ENCODE data around the gene TTLL8.
A peak's percentile ranks its signal among the peaks of the same experiment; 100 is the strongest.

Gene TTLL8

GRCh38 chr22:50040717-50041116 lies 17.4 kb downstream of the TTLL8 start:
- no peak for DNase-seq (ENCODE audit: low read depth)

GRCh38 chr22:50039669-50040443 lies 18.2 kb downstream of the TTLL8 start:
- no peak for DNase-seq (ENCODE audit: low read depth)

GRCh38 chr22:50035976-50036724 lies 21.9 kb downstream of the TTLL8 start:
- no peak for DNase-seq (ENCODE audit: low read depth)

- DNase-seq (ENCODE audit: low read depth), result no peak
Observed at GRCh38 chr22:50035131-50035881, 22.8 kb downstream of the TTLL8 start.

- DNase-seq (ENCODE audit: low read depth), result peak; percentile 7
Observed at GRCh38 chr22:50034126-50035081, 23.7 kb downstream of the TTLL8 start.

- no peak for DNase-seq (ENCODE audit: low read depth)
Observed at GRCh38 chr22:50032941-50033601, 25.0 kb downstream of the TTLL8 start.

GRCh38 chr22:50032109-50032871 lies 25.8 kb downstream of the TTLL8 start:
- no peak for DNase-seq (ENCODE audit: low read depth)

GRCh38 chr22:50031189-50032091 lies 26.7 kb downstream of the TTLL8 start:
- no peak for DNase-seq (ENCODE audit: low read depth)

GRCh38 chr22:50030297-50031188 lies 27.6 kb downstream of the TTLL8 start:
- peak; percentile 69 for DNase-seq (ENCODE audit: low read depth)

- peak; percentile 10 for DNase-seq (ENCODE audit: low read depth)
Observed at GRCh38 chr22:50027639-50028537, 30.2 kb downstream of the TTLL8 start.

GRCh38 chr22:50025993-50026392 lies 32.1 kb downstream of the TTLL8 start:
- no peak for DNase-seq (ENCODE audit: low read depth)

- no peak for DNase-seq (ENCODE audit: low read depth)
Observed at GRCh38 chr22:50022171-50022819, 35.8 kb downstream of the TTLL8 start.

GRCh38 chr22:50020606-50021005 lies 37.5 kb downstream of the TTLL8 start:
- no peak for DNase-seq (ENCODE audit: low read depth)

- no peak for DNase-seq (ENCODE audit: low read depth)
Observed at GRCh38 chr22:50019316-50019715, 38.8 kb downstream of the TTLL8 start.

GRCh38 chr22:50018608-50019285 lies 39.4 kb downstream of the TTLL8 start:
- DNase-seq (ENCODE audit: low read depth), result no peak

GRCh38 chr22:50017701-50018224 lies 40.3 kb downstream of the TTLL8 start:
- DNase-seq (ENCODE audit: low read depth), result no peak

All from iris pigment epithelial cell (primary cell).